Measurements from ENCODE around the gene KRTAP10-8. TPM values are rescaled to one million over a fixed set of nuclear protein-coding genes. Genes with fewer than 3 reads are reported as not detected.

The KRTAP10-8 gene
- total RNA-seq, 1 experiment from 2014 or later = not detected

Other genes starting within 250 kb of the KRTAP10-8 start
- 1.5 TPM in 2 replicates for gene LRRC3, start 156.6 kb upstream of the KRTAP10-8 start, total RNA-seq (2014; rRNA removed; shearing (Covaris generic))
- gene KRTAP10-1, start 71.9 kb upstream of the KRTAP10-8 start, total RNA-seq (2014; rRNA removed; shearing (Covaris generic)) = not detected in 2 replicates
- not detected in 2 replicates for gene KRTAP10-2, start 60.6 kb upstream of the KRTAP10-8 start, total RNA-seq (2014; rRNA removed; shearing (Covaris generic))
- gene KRTAP10-3, start 53.3 kb upstream of the KRTAP10-8 start, total RNA-seq (2014; rRNA removed; shearing (Covaris generic)) = not detected in 2 replicates
- gene KRTAP10-4, start 38.4 kb upstream of the KRTAP10-8 start, total RNA-seq (2014; rRNA removed; shearing (Covaris generic)) = not detected in 2 replicates
- not detected in 2 replicates for gene KRTAP10-5, start 31.5 kb upstream of the KRTAP10-8 start, total RNA-seq (2014; rRNA removed; shearing (Covaris generic))
- gene KRTAP10-6, start 19.6 kb upstream of the KRTAP10-8 start, total RNA-seq (2014; rRNA removed; shearing (Covaris generic)) = not detected in 2 replicates
- not detected in 2 replicates for gene KRTAP10-7, start 11.5 kb upstream of the KRTAP10-8 start, total RNA-seq (2014; rRNA removed; shearing (Covaris generic))
- not detected in 2 replicates for gene KRTAP10-9, start 15.0 kb downstream of the KRTAP10-8 start, total RNA-seq (2014; rRNA removed; shearing (Covaris generic))
- not detected in 2 replicates for gene KRTAP10-10, start 25.3 kb downstream of the KRTAP10-8 start, total RNA-seq (2014; rRNA removed; shearing (Covaris generic))
- gene KRTAP10-11, start 34.3 kb downstream of the KRTAP10-8 start, total RNA-seq (2014; rRNA removed; shearing (Covaris generic)) = not detected in 2 replicates
- gene KRTAP12-4, start 42.6 kb downstream of the KRTAP10-8 start, total RNA-seq (2014; rRNA removed; shearing (Covaris generic)) = not detected in 2 replicates
- not detected in 2 replicates for gene KRTAP12-3, start 45.9 kb downstream of the KRTAP10-8 start, total RNA-seq (2014; rRNA removed; shearing (Covaris generic))
- gene KRTAP12-2, start 54.8 kb downstream of the KRTAP10-8 start, total RNA-seq (2014; rRNA removed; shearing (Covaris generic)) = not detected in 2 replicates
- not detected in 2 replicates for gene KRTAP12-1, start 70.1 kb downstream of the KRTAP10-8 start, total RNA-seq (2014; rRNA removed; shearing (Covaris generic))
- not detected in 2 replicates for gene KRTAP10-12, start 85.1 kb downstream of the KRTAP10-8 start, total RNA-seq (2014; rRNA removed; shearing (Covaris generic))
- not detected in 2 replicates for gene TSPEAR, start 99.5 kb downstream of the KRTAP10-8 start, total RNA-seq (2014; rRNA removed; shearing (Covaris generic))
- gene UBE2G2, start 189.7 kb downstream of the KRTAP10-8 start, total RNA-seq (2014; rRNA removed; shearing (Covaris generic)) = 53.3 and 53.9 TPM in 2 replicates
- gene SUMO3, start 206.0 kb downstream of the KRTAP10-8 start, total RNA-seq (2014; rRNA removed; shearing (Covaris generic)) = 34.2 and 36.0 TPM in 2 replicates

All from SK-MEL-5 (cell line).